Putamen (tissue), 1 donor: ENCODE data around the gene LIFR.
"Not testable (repeated sequence)": the region's sequence is repeated elsewhere in the genome, so short reads cannot be mapped to it uniquely, and the experiment has no call there.

Source experiments
- DNase-seq: peaks from one replicate; pipeline ENCODE4 v3.0.0-alpha.2; 2016; ENCODE audit warnings: low spot score

The LIFR gene, protein sequence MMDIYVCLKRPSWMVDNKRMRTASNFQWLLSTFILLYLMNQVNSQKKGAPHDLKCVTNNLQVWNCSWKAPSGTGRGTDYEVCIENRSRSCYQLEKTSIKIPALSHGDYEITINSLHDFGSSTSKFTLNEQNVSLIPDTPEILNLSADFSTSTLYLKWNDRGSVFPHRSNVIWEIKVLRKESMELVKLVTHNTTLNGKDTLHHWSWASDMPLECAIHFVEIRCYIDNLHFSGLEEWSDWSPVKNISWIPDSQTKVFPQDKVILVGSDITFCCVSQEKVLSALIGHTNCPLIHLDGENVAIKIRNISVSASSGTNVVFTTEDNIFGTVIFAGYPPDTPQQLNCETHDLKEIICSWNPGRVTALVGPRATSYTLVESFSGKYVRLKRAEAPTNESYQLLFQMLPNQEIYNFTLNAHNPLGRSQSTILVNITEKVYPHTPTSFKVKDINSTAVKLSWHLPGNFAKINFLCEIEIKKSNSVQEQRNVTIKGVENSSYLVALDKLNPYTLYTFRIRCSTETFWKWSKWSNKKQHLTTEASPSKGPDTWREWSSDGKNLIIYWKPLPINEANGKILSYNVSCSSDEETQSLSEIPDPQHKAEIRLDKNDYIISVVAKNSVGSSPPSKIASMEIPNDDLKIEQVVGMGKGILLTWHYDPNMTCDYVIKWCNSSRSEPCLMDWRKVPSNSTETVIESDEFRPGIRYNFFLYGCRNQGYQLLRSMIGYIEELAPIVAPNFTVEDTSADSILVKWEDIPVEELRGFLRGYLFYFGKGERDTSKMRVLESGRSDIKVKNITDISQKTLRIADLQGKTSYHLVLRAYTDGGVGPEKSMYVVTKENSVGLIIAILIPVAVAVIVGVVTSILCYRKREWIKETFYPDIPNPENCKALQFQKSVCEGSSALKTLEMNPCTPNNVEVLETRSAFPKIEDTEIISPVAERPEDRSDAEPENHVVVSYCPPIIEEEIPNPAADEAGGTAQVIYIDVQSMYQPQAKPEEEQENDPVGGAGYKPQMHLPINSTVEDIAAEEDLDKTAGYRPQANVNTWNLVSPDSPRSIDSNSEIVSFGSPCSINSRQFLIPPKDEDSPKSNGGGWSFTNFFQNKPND

DNA sequence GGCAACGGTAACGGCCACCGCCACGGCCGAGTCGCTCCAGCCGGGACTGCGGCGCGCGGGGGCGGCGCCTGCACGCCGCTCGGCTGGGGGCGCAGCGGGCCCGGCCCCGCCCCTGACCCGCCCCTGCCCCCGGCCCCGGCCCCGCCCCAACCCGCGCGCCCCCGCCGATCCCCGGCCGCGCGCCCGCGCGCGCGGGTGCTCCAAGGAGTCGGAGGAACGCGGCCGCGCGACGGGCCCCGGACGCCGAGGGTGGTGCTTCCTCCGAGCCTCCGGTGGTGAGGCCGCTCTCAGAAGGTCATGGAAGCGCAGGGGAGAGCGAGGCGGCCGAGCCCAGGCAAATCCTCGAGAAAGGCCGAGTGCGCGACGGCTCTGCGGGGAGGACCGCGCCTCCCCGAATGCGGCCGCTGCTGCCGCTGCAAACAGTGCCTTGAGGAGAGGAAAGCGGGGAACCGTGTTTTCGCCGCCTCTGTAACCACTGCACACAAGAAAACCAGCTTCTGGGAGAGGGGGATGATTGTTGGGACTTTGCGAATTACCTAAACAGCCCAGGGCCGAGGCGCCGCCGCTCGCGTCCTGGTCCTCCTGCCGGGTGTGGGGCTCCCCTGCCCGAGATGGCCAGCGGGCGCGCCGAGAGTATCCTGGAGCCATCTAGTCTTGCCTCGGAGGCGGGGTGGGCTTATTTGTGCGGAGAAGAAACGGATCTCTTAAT lies at the start of gene LIFR:
TSS of gene LIFR (minus strand) at position 48 of the 709 bp plus-strand sequence. CDS start 25,999 bp downstream, outside the sequence.
- DNase-seq, result peak; percentile 89

DNA sequence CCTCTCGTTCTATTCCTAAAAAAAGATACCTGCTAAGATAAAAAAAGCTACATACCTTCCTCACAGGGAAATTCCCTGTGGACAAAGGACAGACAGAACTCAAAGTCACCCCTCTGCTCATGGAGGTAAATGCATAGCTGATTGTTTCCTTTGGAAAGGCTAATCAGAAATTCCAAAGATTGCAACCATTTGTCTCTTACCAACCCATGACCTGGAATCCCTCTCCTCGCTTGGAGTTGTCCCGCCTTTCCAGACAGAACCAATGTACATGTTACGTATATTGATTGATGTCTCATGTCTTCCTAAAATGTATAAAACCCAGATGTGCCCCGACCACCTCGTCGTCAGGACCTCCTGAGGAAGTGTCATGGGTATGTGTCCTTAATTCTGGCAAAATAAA lies 49.2 kb upstream of the LIFR start:
- no peak for DNase-seq

- no peak for DNase-seq
Observed at GRCh38 chr5:38603691-38604090, 47.2 kb upstream of the LIFR start.

- no peak for DNase-seq
Observed at GRCh38 chr5:38602641-38603040, 46.2 kb upstream of the LIFR start.

DNA sequence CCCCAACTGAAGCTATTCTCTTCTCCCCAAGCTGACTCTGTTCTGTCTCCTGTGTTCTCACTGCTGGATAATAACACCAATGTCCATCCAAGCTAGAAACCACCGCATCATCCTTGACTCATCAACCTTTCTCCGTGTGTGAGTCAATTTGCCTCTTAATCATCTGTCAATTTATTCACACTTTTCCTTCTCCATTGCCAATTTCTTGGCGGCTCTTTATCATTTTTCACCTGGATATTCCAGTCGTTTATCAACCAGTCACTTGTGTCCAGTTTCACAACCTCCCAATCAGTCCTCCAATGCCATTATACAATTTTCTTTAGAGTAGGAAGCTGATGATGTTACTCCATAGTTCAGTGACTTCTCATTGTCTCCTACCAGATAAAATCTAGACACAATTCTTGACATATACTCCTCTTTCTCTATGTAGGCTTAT lies 45.4 kb upstream of the LIFR start:
- no peak for DNase-seq

- DNase-seq, result no peak
Observed at GRCh38 chr5:38601133-38601862, 44.9 kb upstream of the LIFR start.

DNA sequence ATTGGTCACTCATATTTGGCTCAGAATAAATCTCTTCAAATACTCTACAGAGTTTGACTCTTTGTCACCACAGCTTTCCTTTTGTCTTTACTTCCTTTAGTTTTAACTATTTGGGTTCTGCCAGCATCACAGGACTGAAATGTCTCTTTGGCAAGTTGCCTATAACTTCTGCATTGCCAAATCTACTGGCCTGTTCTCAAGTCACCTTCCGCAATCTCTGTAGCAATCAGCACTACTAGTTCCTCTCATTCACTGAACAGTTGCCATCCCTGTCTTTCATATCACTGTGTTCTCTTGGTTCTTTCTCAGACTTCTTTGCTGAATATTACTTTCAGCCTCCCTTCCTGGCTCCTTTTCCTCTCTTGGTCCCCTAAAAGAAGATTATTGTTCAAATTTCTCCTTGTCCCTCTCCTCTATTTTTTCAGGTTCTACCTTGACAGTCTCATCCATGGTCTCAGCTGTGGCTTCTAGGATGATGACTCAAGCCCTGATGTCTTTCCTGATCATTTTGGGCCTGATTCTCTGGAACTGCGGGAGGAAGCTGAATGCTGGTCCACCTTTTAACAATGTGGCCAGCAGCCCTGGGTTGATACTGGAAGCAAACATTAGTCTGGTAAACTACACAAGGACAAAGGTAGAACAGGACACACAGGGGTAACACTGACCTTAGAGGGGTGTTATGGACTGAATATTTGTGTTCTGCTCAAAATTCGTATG lies 44.0 kb upstream of the LIFR start:
- no peak for DNase-seq

DNA sequence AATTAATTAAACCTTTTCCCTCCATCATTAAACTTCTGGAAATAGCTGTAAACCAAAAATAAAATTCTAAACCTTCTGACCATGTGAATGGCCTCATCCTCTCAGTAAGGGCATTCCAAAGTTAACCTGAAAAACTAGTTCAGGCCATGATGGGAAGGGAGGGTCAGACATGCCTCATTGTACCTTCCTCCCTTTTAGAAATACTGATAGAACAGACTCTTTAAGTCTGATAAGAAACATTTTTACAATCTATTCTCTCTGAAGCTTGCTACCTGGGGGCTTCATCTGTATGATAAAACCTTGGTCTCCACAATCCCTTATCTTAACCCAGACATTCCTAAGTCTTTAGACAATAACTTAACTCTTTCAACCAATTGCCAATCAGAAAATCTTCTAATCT lies 43.3 kb upstream of the LIFR start:
- not testable (repeated sequence) for DNase-seq

DNA sequence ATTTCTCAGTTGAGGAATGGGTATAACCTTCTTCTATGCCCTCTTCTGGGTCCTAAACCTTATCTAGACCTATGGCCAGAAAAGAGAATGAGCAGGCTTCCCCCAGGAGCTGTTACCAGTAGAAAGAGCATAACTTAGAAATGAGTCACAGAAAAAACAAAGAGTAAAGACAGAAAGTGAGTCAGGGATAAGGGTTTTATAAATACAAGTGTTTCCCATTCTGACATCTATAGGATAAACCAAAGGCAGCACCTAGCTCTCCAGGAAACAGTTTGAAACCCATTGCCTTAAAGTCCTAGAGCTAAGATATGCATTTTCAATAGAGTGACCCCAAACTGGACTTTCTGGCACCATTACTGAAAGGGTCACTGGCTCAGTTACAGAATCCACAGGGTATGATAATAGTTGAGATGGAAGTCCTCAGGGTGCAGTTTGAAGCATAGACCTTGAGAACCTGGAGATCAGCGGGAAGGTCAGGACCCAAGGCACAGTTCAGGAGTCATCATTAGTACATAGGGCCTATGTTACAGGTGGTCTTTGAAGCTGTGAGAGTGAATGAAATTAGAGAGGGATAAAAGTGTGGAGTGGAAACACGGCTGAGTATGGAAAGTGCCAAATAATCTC lies 42.7 kb upstream of the LIFR start:
- DNase-seq, result no peak

DNA sequence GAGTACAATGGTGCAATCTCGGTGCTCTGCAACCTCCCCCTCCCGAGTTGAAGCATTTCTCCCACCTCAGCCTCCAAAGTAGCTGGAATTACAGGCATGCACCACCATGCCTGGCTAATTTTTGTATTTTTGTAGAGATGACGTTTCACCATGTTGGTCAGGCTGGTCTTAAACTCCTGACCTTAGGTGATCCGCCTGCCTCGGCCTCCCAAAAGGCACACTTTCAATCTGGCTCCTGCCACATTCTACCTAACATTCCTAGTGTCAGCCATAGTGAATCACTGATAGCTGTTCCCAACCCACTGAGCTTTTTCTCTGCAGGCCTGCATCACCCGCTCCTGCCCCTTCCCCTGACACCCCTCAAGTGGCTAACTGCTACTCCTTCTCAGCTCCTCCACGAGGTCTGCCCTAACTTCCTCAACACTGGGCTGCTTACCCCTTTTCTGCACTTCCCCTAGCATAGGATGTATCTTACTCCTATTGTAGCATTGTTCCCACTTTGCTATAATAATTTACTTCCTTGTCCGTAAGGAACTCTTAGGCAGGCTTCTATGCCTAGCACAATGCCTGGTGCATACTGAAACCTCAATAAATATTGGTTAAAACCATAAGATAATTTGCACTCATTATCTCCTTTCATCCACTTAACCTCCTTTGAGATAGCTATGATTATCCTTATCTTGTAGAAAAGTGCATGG lies 42.0 kb upstream of the LIFR start:
- no peak for DNase-seq

DNA sequence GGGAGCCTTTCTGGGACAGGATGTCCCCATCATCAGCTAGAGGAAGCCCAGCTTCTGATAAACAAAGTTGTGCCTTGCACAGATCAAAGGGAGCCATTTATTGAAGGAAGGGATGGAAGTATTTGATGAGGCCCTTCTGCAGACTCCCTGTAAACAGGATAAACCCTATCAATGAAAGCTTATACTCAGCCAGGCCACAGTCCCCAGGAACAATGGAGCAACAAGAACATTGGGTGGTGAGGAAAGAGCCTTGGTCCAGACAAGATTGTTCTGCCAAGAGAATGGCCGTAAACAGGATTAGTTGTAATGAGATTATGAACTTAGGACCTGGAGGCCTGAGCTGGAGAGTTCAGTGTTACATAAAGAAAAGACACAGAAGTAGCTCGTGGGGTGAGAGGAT lies 40.5 kb upstream of the LIFR start:
- no peak for DNase-seq

GRCh38 chr5:38595132-38595745 lies 38.8 kb upstream of the LIFR start:
- DNase-seq, result no peak

DNA sequence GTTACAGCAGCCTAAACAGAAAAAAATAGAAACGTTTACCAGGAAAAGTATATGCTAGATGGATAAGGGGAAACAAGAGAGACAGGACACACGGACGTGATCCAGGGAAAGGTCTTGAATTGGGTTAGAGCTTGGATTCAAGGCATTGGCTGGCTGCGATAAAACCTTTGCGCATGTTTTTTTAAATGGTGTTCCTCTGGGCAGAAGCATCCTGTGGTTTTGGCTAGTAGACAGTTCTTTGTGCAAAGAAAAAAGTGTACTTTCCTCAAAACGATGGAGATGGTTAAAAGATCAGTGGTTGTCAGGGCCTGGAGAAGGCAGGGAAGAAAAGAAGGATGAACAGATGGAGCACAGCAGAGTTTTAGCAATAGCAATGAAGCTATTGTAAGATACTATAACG lies 37.5 kb upstream of the LIFR start:
- no peak for DNase-seq

DNA sequence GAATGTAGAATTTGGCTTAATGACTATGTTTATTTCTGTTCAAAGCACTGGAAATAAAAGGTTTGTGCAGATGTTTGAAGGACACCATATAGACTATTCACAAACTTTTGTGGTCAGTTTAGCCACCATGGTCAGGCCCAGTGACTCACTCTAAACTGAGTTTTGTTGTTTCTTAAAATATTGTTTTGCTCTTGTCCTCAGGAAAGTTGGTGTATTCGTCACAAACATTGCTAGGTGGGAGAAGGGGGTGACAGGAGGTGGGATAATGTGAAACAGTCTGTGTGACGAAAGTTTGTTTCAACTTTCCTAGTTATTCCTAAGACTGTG lies 35.0 kb upstream of the LIFR start:
- no peak for DNase-seq

DNA sequence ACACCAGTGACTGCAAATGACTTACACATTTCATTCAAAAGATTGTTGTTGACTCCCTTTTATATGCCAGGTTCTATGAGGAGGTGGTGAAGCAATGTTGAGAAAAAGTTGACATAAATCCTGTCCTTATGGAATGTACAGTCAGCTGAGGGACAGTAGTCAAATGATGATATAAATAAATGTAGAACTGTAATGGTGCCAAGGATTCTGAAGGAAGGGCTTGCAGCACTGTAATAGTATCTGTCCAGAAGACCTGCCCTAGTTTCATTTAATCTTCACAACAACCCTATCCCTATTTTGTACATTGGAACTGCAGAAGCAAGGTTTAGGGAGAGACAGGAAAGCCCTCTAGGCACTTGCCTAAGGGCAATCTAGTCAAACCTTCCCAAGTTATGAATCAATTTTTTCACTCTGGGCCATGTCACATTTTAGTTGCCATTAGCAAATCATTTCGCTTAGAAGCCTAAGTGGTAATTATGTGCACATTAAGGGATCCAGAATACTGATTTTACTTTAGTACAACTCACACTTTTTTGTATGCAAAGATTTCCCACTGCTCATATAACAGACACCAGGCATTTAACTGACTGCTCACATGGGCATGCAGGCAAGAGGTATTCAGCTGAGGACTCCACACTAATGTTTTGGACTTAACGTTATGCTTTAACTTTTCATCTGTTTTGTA lies 34.5 kb upstream of the LIFR start:
- DNase-seq, result no peak

GRCh38 chr5:38589629-38590028 lies 33.2 kb upstream of the LIFR start:
- DNase-seq, result no peak

- no peak for DNase-seq
Observed at GRCh38 chr5:38585816-38586215, 29.4 kb upstream of the LIFR start.

- DNase-seq, result no peak
Observed at GRCh38 chr5:38583500-38583899, 27.1 kb upstream of the LIFR start.

- no peak for DNase-seq
Observed at GRCh38 chr5:38582975-38583319, 26.5 kb upstream of the LIFR start.
